ENCODE data around the gene MYH14. TPM values are rescaled to one million over a fixed set of nuclear protein-coding genes. Genes with fewer than 3 reads are reported as not detected.

The MYH14 gene
- total RNA-seq, 1 donor from 2014 or later = not detected

DNA sequence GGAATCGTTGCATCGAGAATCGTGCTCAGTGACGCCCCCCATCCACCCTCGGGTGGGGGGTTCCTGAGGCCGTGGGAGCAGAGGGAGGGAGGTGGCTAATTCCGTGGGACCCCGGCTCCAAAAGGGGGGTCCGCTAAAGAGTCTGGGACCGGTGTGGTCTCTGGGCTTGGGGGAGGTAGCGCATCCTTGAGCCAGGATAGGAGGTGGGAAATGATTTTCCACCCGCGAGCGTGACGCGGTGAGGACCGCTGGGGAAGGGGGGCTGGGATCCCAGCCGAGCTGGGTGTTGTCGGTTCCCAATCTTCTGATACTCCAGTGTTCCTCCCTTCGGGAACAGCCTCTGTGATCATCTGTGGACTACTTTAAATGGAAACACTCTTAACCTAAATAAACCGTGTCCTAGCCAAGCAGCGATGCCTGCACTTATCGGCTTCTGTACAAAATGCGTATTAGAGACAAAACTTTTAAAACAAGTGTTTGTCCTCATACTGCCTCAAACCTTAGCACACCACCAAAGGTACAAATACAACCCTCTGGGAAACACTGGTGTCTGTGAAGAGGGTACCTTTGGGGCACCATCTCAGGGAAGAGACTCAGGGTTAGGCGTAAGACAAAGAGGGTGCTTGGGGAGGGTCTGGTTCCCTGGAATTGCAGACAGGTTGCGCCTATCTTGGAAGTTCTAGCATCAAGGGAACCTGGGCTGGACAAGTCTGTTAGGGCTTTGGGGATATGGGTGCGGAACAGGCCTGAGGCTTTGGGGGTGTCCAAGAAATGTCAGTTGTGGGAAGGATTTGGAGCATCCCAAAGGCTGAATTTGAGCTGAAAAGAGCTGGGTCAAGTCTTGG is 109.8 kb downstream of the MYH14 start:
- Mint-ChIP-seq H3K27ac (no peak overlapping the region), H3K27me3 (peaks cover 52% of the 10 kb centered on the region), H3K4me1 (peaks cover 25% of the 10 kb centered on the region), H3K4me3 (no peak overlapping the region), H3K9me3 (no peaks in the 10 kb centered on the region), H3K36me3 (ENCODE audit: low read depth) (no peaks in the 10 kb centered on the region)
- POLR2A ChIA-PET = interaction anchor here (0.5 to 1.0 kb wide), 5 partner anchors 12 to 197 kb away, joined by 3 to 5 read pairs (median 3); partner anchors contain the start of genes KCNC3 and POLD1
- ATAC-seq (ENCODE audit: low read depth) (no peak), DNase-seq (no peak)
- CTCF ChIA-PET = no interaction called here
- TF ChIP-seq CTCF (IDR thresholded peaks at IDR 0.05) = no peak
- intact Hi-C loops (cut with micrococcal nuclease) = no loop called here

- Mint-ChIP-seq H3K27ac (no peak overlapping the region), H3K36me3 (ENCODE audit: low read depth) (no peaks in the 10 kb centered on the region), H3K4me3 (no peak overlapping the region)
Measured at GRCh38 chr19:50313812-50314536, 110.6 kb downstream of the MYH14 start.

DNA sequence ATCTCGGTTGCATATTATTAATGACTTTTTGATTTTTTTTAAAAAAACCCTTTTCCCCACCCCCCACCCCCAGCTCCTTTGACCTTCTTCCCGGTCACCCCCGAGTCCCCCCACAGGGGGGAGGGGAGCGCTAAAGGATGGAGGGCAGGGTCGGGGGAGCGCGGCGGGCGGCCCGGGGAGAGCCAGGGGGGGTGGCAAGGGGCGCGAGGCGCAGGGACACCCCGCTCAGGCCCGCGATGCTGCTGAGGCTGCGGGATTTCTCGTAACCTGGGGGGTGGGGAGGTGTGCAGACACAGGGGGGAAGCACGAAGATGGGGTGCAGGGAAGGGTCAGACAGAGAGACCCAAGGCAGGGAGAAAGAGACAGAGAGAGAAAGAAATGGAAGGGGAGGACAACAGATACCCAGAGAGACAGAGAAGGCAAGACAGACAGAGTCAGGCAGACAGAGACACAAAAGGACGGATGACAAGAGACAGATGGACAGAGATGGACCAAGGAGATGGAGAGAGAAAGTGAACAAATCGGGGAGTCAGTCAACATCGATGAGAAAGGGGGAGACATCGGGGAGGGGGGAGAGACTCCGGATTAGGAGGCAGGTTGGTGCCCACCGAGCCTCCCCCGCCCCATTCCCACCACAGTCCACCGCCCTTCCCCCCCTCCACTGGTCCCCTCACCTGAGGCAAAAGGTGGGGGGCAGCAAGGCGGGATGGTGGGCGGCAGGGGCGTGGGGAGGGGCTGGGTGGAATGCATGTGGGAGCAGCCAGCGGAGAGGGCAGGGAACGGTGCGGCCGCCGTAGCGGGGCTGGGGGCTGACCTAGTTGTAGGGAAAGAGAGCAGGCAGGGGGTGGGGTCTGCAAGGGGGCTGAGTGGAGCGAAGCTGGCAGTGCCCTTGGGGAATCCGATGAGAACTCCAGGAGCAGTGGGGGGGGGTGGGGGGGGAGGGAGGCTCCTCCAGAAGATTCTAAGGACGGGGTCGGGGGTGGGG is 111.6 kb downstream of the MYH14 start:
- peaks cover 40% of the 10 kb centered on the region for H3K27me3 Mint-ChIP-seq
- CTCF ChIA-PET = no interaction called here
- intact Hi-C loops (cut with micrococcal nuclease) = no loop called here
- H3K36me3 Mint-ChIP-seq (ENCODE audit: low read depth) = peaks cover 7% of the 10 kb centered on the region
- POLR2A ChIA-PET = interaction anchor here (0.6 to 1.5 kb wide), 8 partner anchors 14 to 69 kb away, joined by 3 to 24 read pairs (median 3); partner anchors contain the start of genes KCNC3, NR1H2 and POLD1
- no peak overlapping the region for H3K4me3 Mint-ChIP-seq
- H3K9me3 Mint-ChIP-seq = no peaks in the 10 kb centered on the region
- peak overlapping the region; percentile 25 for H3K27ac Mint-ChIP-seq
- H3K4me1 Mint-ChIP-seq = peaks cover 25% of the 10 kb centered on the region
- TF ChIP-seq CTCF (IDR thresholded peaks at IDR 0.05) = no peak
- ATAC-seq (ENCODE audit: low read depth) (no peak), DNase-seq (no peak)

More at GRCh38 chr19:50313812-50314536, 110.6 kb downstream of the MYH14 start:
- POLR2A ChIA-PET = interaction anchor here (0.6 to 1.0 kb wide), 6 partner anchors 15 to 196 kb away, joined by 3 to 5 read pairs (median 3); partner anchors contain the start of genes KCNC3 and POLD1
- no peak for TF ChIP-seq CTCF (IDR thresholded peaks at IDR 0.05)
- no peak for ATAC-seq (ENCODE audit: low read depth)
- H3K27me3 Mint-ChIP-seq = peaks cover 46% of the 10 kb centered on the region
- DNase-seq = no peak
- intact Hi-C loops (cut with micrococcal nuclease) = no loop called here
- H3K9me3 Mint-ChIP-seq = no peaks in the 10 kb centered on the region
- H3K4me1 Mint-ChIP-seq = peaks cover 25% of the 10 kb centered on the region
- CTCF ChIA-PET = no interaction called here

DNA sequence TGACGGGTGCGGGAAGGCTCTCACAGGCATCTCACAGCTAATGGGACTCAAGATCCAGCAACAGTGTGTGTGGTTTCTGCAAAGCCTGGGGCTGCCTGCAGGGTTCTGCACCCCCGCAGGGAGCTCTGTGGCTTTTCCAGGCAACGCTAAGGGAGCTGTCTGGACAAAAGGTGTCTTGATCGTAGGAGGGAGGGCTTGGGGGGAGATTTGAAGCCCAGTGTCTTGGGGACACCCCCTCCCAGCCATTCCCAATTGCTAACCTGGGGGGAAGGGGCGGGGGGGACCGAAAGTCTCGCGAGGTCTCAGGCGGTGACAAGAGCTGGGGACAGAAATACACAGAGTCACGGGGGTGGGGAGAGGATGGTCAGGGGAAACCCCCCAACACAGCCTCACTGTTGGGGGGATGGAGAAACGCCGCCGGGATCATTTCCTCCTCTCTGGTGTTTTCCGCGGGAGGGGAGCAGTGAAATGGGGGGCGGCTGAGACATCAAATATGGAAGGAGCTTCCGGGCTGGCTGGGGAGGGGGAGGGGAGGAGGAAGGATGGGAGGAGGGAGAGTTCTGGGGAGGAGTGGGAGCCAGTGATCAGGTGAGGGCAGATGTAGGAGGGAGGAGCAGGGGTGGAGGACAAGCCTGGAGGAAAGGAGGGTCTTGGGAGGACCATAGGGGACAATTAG is 112.5 kb downstream of the MYH14 start:
- ATAC-seq (ENCODE audit: low read depth) = peak; percentile 58
- POLR2A ChIA-PET = interaction anchor here (0.6 to 1.5 kb wide), 8 partner anchors 10 to 794 kb away, joined by 3 to 24 read pairs (median 6); partner anchors contain the start of genes KCNC3 and NR1H2
- intact Hi-C loops (cut with micrococcal nuclease) = no loop called here
- Mint-ChIP-seq H3K27me3 (peaks cover 33% of the 10 kb centered on the region), H3K4me3 (peak overlapping the region; percentile 52), H3K27ac (no peak overlapping the region), H3K4me1 (peaks cover 25% of the 10 kb centered on the region), H3K36me3 (ENCODE audit: low read depth) (peaks cover 7% of the 10 kb centered on the region), H3K9me3 (no peaks in the 10 kb centered on the region)
- no peak for DNase-seq
- CTCF ChIA-PET = no interaction called here
- no peak for TF ChIP-seq CTCF (IDR thresholded peaks at IDR 0.05)
